Naive thymus-derived CD4-positive, alpha-beta T cell (primary cell): ENCODE results near the gene KMO. TPM values are rescaled to one million over a fixed set of nuclear protein-coding genes. Genes with fewer than 3 reads are reported as not detected.

Experiments
- ATAC-seq: fragments of 150-1000 bp; cut with Tn5 transposase; 2 replicates; pipeline ENCODE4 v1.10.0; 2021; ENCODE audit warnings: mild to moderate bottlenecking, moderate library complexity
- CTCF ChIA-PET: fragments of 350-600 bp; sonication (Branson Sonifier 250); formaldehyde crosslinking; loops from one replicate; lab custom pipeline; 2021; ENCODE audit warnings: antibody characterized with exemption; lab: Charles Lee
- POLR2A ChIA-PET: fragments of 350-600 bp; sonication (Branson Sonifier 250); formaldehyde crosslinking; loops from one replicate; lab custom pipeline; 2021; ENCODE audit warnings: antibody characterized with exemption, inconsistent platforms; lab: Charles Lee
- DNase-seq, 9 donors: peaks; one replicate each; pipeline versions ENCODE4 v3.0.0 to v3.0.0-alpha.2; 2020 to 2022; ENCODE audit warnings: mixed read lengths in 1 of 9
- H3K27ac ChIP-seq: one replicate; pipeline ENCODE4 v1.7.0; 2013; ENCODE audit warnings: mild to moderate bottlenecking, low read depth, low read length, moderate library complexity
- H3K27me3 ChIP-seq, 2 donors: one replicate each; pipeline ENCODE4 v1.7.0; 2013; ENCODE audit warnings: low read length in 2 of 2, mild to moderate bottlenecking in 2 of 2, moderate library complexity in 2 of 2; ENCODE audit not compliant: control insufficient read depth in 2 of 2, insufficient read depth in 2 of 2
- H3K36me3 ChIP-seq, 3 experiments: 1 replicate in 2 of 3; 2 replicates in 1 of 3; pipeline ENCODE4 v1.7.0; 2013; ENCODE audit warnings: low read length in 3 of 3, mild to moderate bottlenecking in 3 of 3, moderate library complexity in 1 of 3; ENCODE audit not compliant: insufficient read depth in 3 of 3, control insufficient read depth in 2 of 3
- H3K4me1 ChIP-seq, 2 donors: one replicate each; pipeline ENCODE4 v1.7.0; 2013; ENCODE audit warnings: low read length in 2 of 2, mild to moderate bottlenecking in 2 of 2, moderate library complexity in 1 of 2; ENCODE audit not compliant: control insufficient read depth in 2 of 2, insufficient read depth in 2 of 2
- H3K4me3 ChIP-seq: 2 replicates; pipeline ENCODE4 v1.7.0; 2013; ENCODE audit warnings: mild to moderate bottlenecking, low read length
- H3K9me3 ChIP-seq, 3 experiments: 1 replicate in 2 of 3; 2 replicates in 1 of 3; pipeline ENCODE4 v1.7.0; 2013; ENCODE audit warnings: low read length in 3 of 3; ENCODE audit not compliant: control insufficient read depth in 2 of 3
- H3K27ac Mint-ChIP-seq, 9 donors: one replicate each; pipeline ENCODE4 v1.8.0; 2020 to 2022; ENCODE audit warnings: mixed read lengths in 9 of 9, mild to moderate bottlenecking in 8 of 9, moderate library complexity in 5 of 9, inconsistent platforms in 2 of 9
- H3K27me3 Mint-ChIP-seq, 5 donors: one replicate each; pipeline ENCODE4 v1.8.0; 2021 to 2022; ENCODE audit warnings: mixed read lengths in 5 of 5, mild to moderate bottlenecking in 1 of 5
- H3K36me3 Mint-ChIP-seq, 5 donors: one replicate each; pipeline ENCODE4 v1.8.0; 2020 to 2022; ENCODE audit warnings: mixed read lengths in 5 of 5, mild to moderate bottlenecking in 3 of 5, inconsistent platforms in 1 of 5
- H3K4me1 Mint-ChIP-seq, 7 donors: one replicate each; pipeline ENCODE4 v1.8.0; 2020 to 2022; ENCODE audit warnings: mixed read lengths in 7 of 7, mild to moderate bottlenecking in 3 of 7, inconsistent platforms in 1 of 7
- H3K4me3 Mint-ChIP-seq, 10 donors: one replicate each; pipeline ENCODE4 v1.8.0; 2020 to 2022; ENCODE audit warnings: mild to moderate bottlenecking in 10 of 10, mixed read lengths in 10 of 10, moderate library complexity in 6 of 10, inconsistent platforms in 2 of 10
- H3K9me3 Mint-ChIP-seq, 11 donors: one replicate each; pipeline ENCODE4 v1.8.0; 2020 to 2022; ENCODE audit warnings: mixed read lengths in 11 of 11, mild to moderate bottlenecking in 4 of 11, inconsistent platforms in 1 of 11, moderate library complexity in 1 of 11
- intact Hi-C, 2 donors: fragments of 100-400 bp; cut with micrococcal nuclease; formaldehyde crosslinking; loops; one replicate each; pipeline ENCODE4 v1.15.1; 2023
- polyA plus RNA-seq, 2 donors: library from polyadenylated mRNA; unstranded; fragments of 300-500 nt; fragmentation: Illumina TruSeq; gene quantifications; one replicate each; pipeline ENCODE4 v1.2.3, GENCODE V29; 2021
- total RNA-seq, 6 experiments: library from RNA in 5 of 6; stranded (reverse) in 5 of 6; gene quantifications; 1 replicate in 5 of 6; 2 replicates in 1 of 6; pipeline ENCODE4 v1.2.3 and lab custom pipeline; 2021 to 2026

Gene KMO
- total and polyA plus RNA-seq, 7 experiments from 2014 or later: 0.51 to 3.3 (median 0.82) TPM; not detected in 3

GRCh38 chr1:241555526-241555925 is 23.3 kb downstream of the KMO start:
- no peak for ATAC-seq
- Mint-ChIP-seq H3K4me3 (no peak overlapping the region), H3K36me3 (peaks cover 0 to 5% (median 0%) of the 10 kb centered on the region in 5 donors), H3K4me1 (peaks cover 14 to 29% (median 22%) of the 10 kb centered on the region in 7 donors), H3K27ac (no peak overlapping the region), H3K27me3 (no peaks in the 10 kb centered on the region), H3K9me3 (peaks cover 0 to 5% (median 0%) of the 10 kb centered on the region in 11 donors)
- Histone ChIP-seq H3K4me3 (no peak overlapping the region), H3K36me3 (no peaks in the 10 kb centered on the region), H3K4me1 (peaks cover 0 to 14% of the 10 kb centered on the region in 2 donors), H3K27me3 (no peaks in the 10 kb centered on the region), H3K27ac (no peak overlapping the region), H3K9me3 (no peaks in the 10 kb centered on the region)
- CTCF ChIA-PET: no interaction called here
- intact Hi-C loops: no loop called here
- DNase-seq: no peak
- POLR2A ChIA-PET: no interaction called here

- H3K27ac Mint-ChIP-seq: no peak overlapping the region
- DNase-seq: no peak
- H3K9me3 Mint-ChIP-seq: peaks cover 0 to 5% (median 0%) of the 10 kb centered on the region in 11 donors
- ChIA-PET POLR2A (no interaction called here), CTCF (no interaction called here)
- intact Hi-C loops: no loop called here
- peaks cover 0 to 2% (median 0%) of the 10 kb centered on the region in 5 donors for H3K36me3 Mint-ChIP-seq
- no peak for ATAC-seq
- no peak overlapping the region for H3K27ac ChIP-seq
- no peak overlapping the region for H3K4me3 ChIP-seq
- peaks cover 0 to 5% of the 10 kb centered on the region in 2 donors for H3K4me1 ChIP-seq
- no peaks in the 10 kb centered on the region for H3K27me3 ChIP-seq
- no peaks in the 10 kb centered on the region for H3K36me3 ChIP-seq
- no peak overlapping the region for H3K4me3 Mint-ChIP-seq
- H3K4me1 Mint-ChIP-seq: peaks cover 2 to 14% (median 7%) of the 10 kb centered on the region in 7 donors
- peaks cover 0 to 2% (median 0%) of the 10 kb centered on the region in 5 donors for H3K27me3 Mint-ChIP-seq
- H3K9me3 ChIP-seq: no peaks in the 10 kb centered on the region
Observed at GRCh38 chr1:241557031-241557430, 24.9 kb downstream of the KMO start.

- Mint-ChIP-seq H3K9me3 (peaks cover 0 to 3% (median 0%) of the 10 kb centered on the region in 11 donors), H3K4me1 (peaks cover 0 to 7% (median 2%) of the 10 kb centered on the region in 7 donors), H3K27me3 (peaks cover 0 to 2% (median 0%) of the 10 kb centered on the region in 5 donors), H3K4me3 (no peak overlapping the region), H3K27ac (no peak overlapping the region), H3K36me3 (peaks cover 0 to 1% (median 0%) of the 10 kb centered on the region in 5 donors)
- no peak overlapping the region for H3K4me3 ChIP-seq
- H3K27me3 ChIP-seq: no peaks in the 10 kb centered on the region
- no peaks in the 10 kb centered on the region for H3K4me1 ChIP-seq
- no peaks in the 10 kb centered on the region for H3K9me3 ChIP-seq
- no peaks in the 10 kb centered on the region for H3K36me3 ChIP-seq
- no peak for DNase-seq
- H3K27ac ChIP-seq: no peak overlapping the region
- POLR2A ChIA-PET: no interaction called here
- ATAC-seq: no peak
- intact Hi-C loops: no loop called here
- CTCF ChIA-PET: no interaction called here
Observed at GRCh38 chr1:241557551-241558193, 25.5 kb downstream of the KMO start.

GRCh38 chr1:241560146-241560848 is 28.1 kb downstream of the KMO start:
- Mint-ChIP-seq H3K27ac (no peak overlapping the region), H3K36me3 (no peaks in the 10 kb centered on the region), H3K4me1 (no peaks in the 10 kb centered on the region), H3K4me3 (no peak overlapping the region), H3K9me3 (no peaks in the 10 kb centered on the region), H3K27me3 (peaks cover 0 to 2% (median 0%) of the 10 kb centered on the region in 5 donors)
- H3K4me3 ChIP-seq: no peak overlapping the region
- H3K27me3 ChIP-seq: no peaks in the 10 kb centered on the region
- no peak for ATAC-seq
- H3K4me1 ChIP-seq: no peaks in the 10 kb centered on the region
- DNase-seq: no peak
- POLR2A ChIA-PET: no interaction called here
- H3K9me3 ChIP-seq: no peaks in the 10 kb centered on the region
- H3K27ac ChIP-seq: no peak overlapping the region
- no peaks in the 10 kb centered on the region for H3K36me3 ChIP-seq
- CTCF ChIA-PET: interaction anchor here (0.6 to 0.9 kb wide), 3 partner anchors 32 to 1822 kb away, joined by 3 read pairs; no protein-coding TSS in a partner anchor
- intact Hi-C loops: no loop called here

GRCh38 chr1:241560849-241561187 is 28.6 kb downstream of the KMO start:
- no peak overlapping the region for H3K27ac Mint-ChIP-seq
- intact Hi-C loops: no loop called here
- H3K4me1 Mint-ChIP-seq: no peaks in the 10 kb centered on the region
- ATAC-seq (no peak), DNase-seq (no peak)
- ChIA-PET CTCF (interaction anchor here (0.6 kb wide), 1 partner anchor 32 kb away, joined by 3 read pairs; no protein-coding TSS in a partner anchor), POLR2A (no interaction called here)
- H3K9me3 Mint-ChIP-seq: no peaks in the 10 kb centered on the region
- H3K36me3 ChIP-seq: no peaks in the 10 kb centered on the region
- H3K4me3 Mint-ChIP-seq: no peak overlapping the region
- H3K9me3 ChIP-seq: no peaks in the 10 kb centered on the region
- H3K4me1 ChIP-seq: no peaks in the 10 kb centered on the region
- no peaks in the 10 kb centered on the region for H3K36me3 Mint-ChIP-seq
- no peak overlapping the region for H3K4me3 ChIP-seq
- no peak overlapping the region for H3K27ac ChIP-seq
- H3K27me3 Mint-ChIP-seq: peaks cover 0 to 2% (median 0%) of the 10 kb centered on the region in 5 donors
- no peaks in the 10 kb centered on the region for H3K27me3 ChIP-seq

- ATAC-seq: no peak
- H3K4me3 Mint-ChIP-seq: no peak overlapping the region
- H3K36me3 Mint-ChIP-seq: peaks cover 0 to 5% (median 2%) of the 10 kb centered on the region in 5 donors
- ChIA-PET CTCF (no interaction called here), POLR2A (no interaction called here)
- H3K9me3 Mint-ChIP-seq: peaks cover 0 to 12% (median 0%) of the 10 kb centered on the region in 11 donors
- no peak for DNase-seq
- no peak overlapping the region for H3K27ac Mint-ChIP-seq
- H3K4me1 ChIP-seq: no peaks in the 10 kb centered on the region
- no peaks in the 10 kb centered on the region for H3K9me3 ChIP-seq
- no peaks in the 10 kb centered on the region for H3K27me3 ChIP-seq
- no peak overlapping the region for H3K4me3 ChIP-seq
- H3K36me3 ChIP-seq: no peaks in the 10 kb centered on the region
- peaks cover 0 to 24% (median 12%) of the 10 kb centered on the region in 5 donors for H3K27me3 Mint-ChIP-seq
- H3K27ac ChIP-seq: no peak overlapping the region
- intact Hi-C loops: no loop called here
- no peaks in the 10 kb centered on the region for H3K4me1 Mint-ChIP-seq
Observed at GRCh38 chr1:241569848-241570247, 37.7 kb downstream of the KMO start.
